Stimulated activated CD4-positive, alpha-beta T cell treated with anti-CD3 and anti-CD28 coated beads, Interleukin-1b, Interleukin-23, amount 100 ng/mL, for 48 hours (primary cell): ENCODE results near the gene CGB5.
"Not testable (repeated sequence)": the region's sequence is repeated elsewhere in the genome, so short reads cannot be mapped to it uniquely, and the experiment has no call there.

Experiments
- DNase-seq: peaks from one replicate; pipeline ENCODE4 v3.0.0-alpha.2; 2020

CGB5 gene

GRCh38 chr19:49043548-49043947, at the start of gene CGB5:
CGB5 (plus strand) TSS chr19:49043848; CDS start chr19:49044210, 362 bp downstream.
- not testable (repeated sequence) for DNase-seq

GRCh38 chr19:48994035-48994386, 49.6 kb upstream of the CGB5 start:
- no peak for DNase-seq

- peak; percentile 46 for DNase-seq
These were observed 45.7 kb upstream of the CGB5 start for GRCh38 chr19:48997972-48998371.

- peak; percentile 69 for DNase-seq
These were observed 43.9 kb upstream of the CGB5 start for GRCh38 chr19:48999481-49000325.

- no peak for DNase-seq
These were observed 39.5 kb upstream of the CGB5 start for GRCh38 chr19:49004133-49004532.

GRCh38 chr19:49004964-49005614, 38.6 kb upstream of the CGB5 start:
- no peak for DNase-seq

GRCh38 chr19:49006905-49007304, 36.7 kb upstream of the CGB5 start:
- DNase-seq = no peak

GRCh38 chr19:49009828-49010227, 33.8 kb upstream of the CGB5 start:
- DNase-seq = no peak

- no peak for DNase-seq
These were observed 33.2 kb upstream of the CGB5 start for GRCh38 chr19:49010453-49010852.

- DNase-seq = no peak
These were observed 32.5 kb upstream of the CGB5 start for GRCh38 chr19:49011194-49011593.

GRCh38 chr19:49014123-49014869, 29.4 kb upstream of the CGB5 start:
- no peak for DNase-seq

- no peak for DNase-seq
These were observed 28.8 kb upstream of the CGB5 start for GRCh38 chr19:49014870-49015255.

- no peak for DNase-seq
These were observed 27.4 kb upstream of the CGB5 start for GRCh38 chr19:49016067-49016839.

- no peak for DNase-seq
These were observed 26.5 kb upstream of the CGB5 start, which contains the start of gene LHB for GRCh38 chr19:49017041-49017665. LHB (minus strand) TSS chr19:49017091; CDS start chr19:49017081, 10 bp downstream.

GRCh38 chr19:49017666-49018351, 25.8 kb upstream of the CGB5 start:
- DNase-seq = peak; percentile 66

- not testable (repeated sequence) for DNase-seq
These were observed 25.0 kb upstream of the CGB5 start for GRCh38 chr19:49018388-49019241.

GRCh38 chr19:49019242-49019932, 24.3 kb upstream of the CGB5 start:
- peak; percentile 68 for DNase-seq

GRCh38 chr19:49020342-49020741, 23.3 kb upstream of the CGB5 start:
- DNase-seq = no peak

- DNase-seq = no peak
These were observed 22.4 kb upstream of the CGB5 start for GRCh38 chr19:49020931-49021895.
